ENCODE results near the gene STING1. TPM values are rescaled to one million over a fixed set of nuclear protein-coding genes. Genes with fewer than 3 reads are reported as not detected.

Gene STING1
- total and polyA plus RNA-seq, 10 of the 15 experiments (the other 5 are each of a cell fraction or from before 2014, with no cell fraction given): 10.1 to 56.1 (median 41.0) TPM

GRCh38 chr5:139492700-139493192 lies 10.2 kb upstream of the STING1 start (continued):
- TF ChIP-seq USF2 (IDR thresholded peaks at IDR 0.05; ENCODE audit: borderline replicate concordance, low read depth, low read length) (no peak), GABPA (IDR thresholded peaks at IDR 0.05; ENCODE audit: low read depth) (no peak), RFX5 (IDR thresholded peaks at IDR 0.05; ENCODE audit: low read depth, low read length) (no peak), ZNF24 (IDR thresholded peaks at IDR 0.05) (no peak), ZSCAN29 (IDR thresholded peaks at IDR 0.05) (no peak), HDGF (IDR thresholded peaks at IDR 0.05) (no peak), ZNF592 (IDR thresholded peaks at IDR 0.05) (no peak)

- no peak for FAIRE-seq
- Histone ChIP-seq H3K27me3 (replicated peaks in 1 of 2; ENCODE audit: control insufficient read depth in 2 of 2, insufficient read depth in 2 of 2, low read length in 1 of 2) (no peaks in the 10 kb centered on the region), H4K20me1 (ENCODE audit: control insufficient read depth, insufficient read depth) (no peaks in the 10 kb centered on the region), H3K36me3 (ENCODE audit: control insufficient read depth in 2 of 2, insufficient read depth in 2 of 2, low read length in 1 of 2) (no peaks in the 10 kb centered on the region), H3K79me2 (ENCODE audit: control insufficient read depth, insufficient read depth, low read length) (no peaks in the 10 kb centered on the region), H3K27ac (ENCODE audit: control insufficient read depth, insufficient read depth) (0 out of 2 replicates have a peak overlapping the region, but pooled peaks have one; percentile 17), H3K9ac (ENCODE audit: control insufficient read depth, insufficient read depth, low read length) (peak overlapping the region; percentile 37; the same call in 1 of the 2 replicates), H3K9me3 (replicated peaks; ENCODE audit: control insufficient read depth, insufficient read depth, low read length) (no peaks in the 10 kb centered on the region), H3K4me1 (ENCODE audit: control insufficient read depth, insufficient read depth, low read length) (peaks cover 8% of the 10 kb centered on the region), H2AFZ (ENCODE audit: control insufficient read depth, low read depth, low read length) (peak overlapping the region; percentile 86), H3K4me2 (ENCODE audit: control insufficient read depth, insufficient read depth) (peak overlapping the region; percentile 43; the same call in 1 of the 2 replicates), H3K4me3 (no peak overlapping the region)
- no peak for TF ChIP-seq BHLHE40 (IDR thresholded peaks at IDR 0.05; ENCODE audit: borderline replicate concordance in 1 of 2, low read depth in 2 of 2, low read length in 1 of 2)
- peak; percentile 27; the same call in 1 of the 2 replicates for TF ChIP-seq ZNF687 (IDR thresholded peaks at IDR 0.05)
- TF ChIP-seq IKZF2 (IDR thresholded peaks at IDR 0.05): no peak
- TF ChIP-seq IRF4 (IDR thresholded peaks at IDR 0.05; ENCODE audit: low read depth, low read length): no peak
- TF ChIP-seq RB1 (IDR thresholded peaks at IDR 0.05; ENCODE audit: borderline replicate concordance): no peak
- intact Hi-C loops (cut with micrococcal nuclease; ENCODE audit: unreplicated experiment) (no loop called here), in situ Hi-C loops (cut with MboI) (no loop called here)
- DNase-seq (ENCODE audit: low read depth, low spot score): no peak
- ChIA-PET POLR2A (interaction anchor here (0.6 to 1.1 kb wide), 4 partner anchors 9 to 33 kb away, joined by 3 to 7 read pairs (median 6); no protein-coding TSS in a partner anchor), SMC1A (ENCODE audit: uncharacterized antibody, unreplicated experiment) (interaction anchor here (0.6 kb wide), 2 partner anchors 121 to 492 kb away, joined by 3 read pairs; no protein-coding TSS in a partner anchor), RAD21 (ENCODE audit: unreplicated experiment) (interaction anchor here (1.0 kb wide), 2 partner anchors 30 to 66 kb away, joined by 3 to 7 read pairs; no protein-coding TSS in a partner anchor), CTCF (no interaction called here)
- no TSS peak for BruUV-seq (replicated peaks)
- peak; percentile 22; the same call in 2 of the 3 replicates for ATAC-seq
- WGBS (ENCODE audit: insufficient coverage, insufficient replicate concordance, low lambda C conversion rate, missing lambda C conversion rate): 43% methylated on average over 3 of the region's 3 CpGs
Measured at GRCh38 chr5:139488260-139488659, 5.7 kb upstream of the STING1 start.

All from GM12878 (cell line).